Inflammatory macrophage treated with lipopolysaccharide for 1 hour (primary cell): ENCODE data around the gene CHRNA5.
"Not testable (repeated sequence)": the region's sequence is repeated elsewhere in the genome, so short reads cannot be mapped to it uniquely, and the experiment has no call there.

ENCODE experiments used
- DNase-seq, 2 donors: peaks; one replicate each; pipeline ENCODE4 v3.0.0-alpha.2; 2020 to 2022

CHRNA5 gene

DNA sequence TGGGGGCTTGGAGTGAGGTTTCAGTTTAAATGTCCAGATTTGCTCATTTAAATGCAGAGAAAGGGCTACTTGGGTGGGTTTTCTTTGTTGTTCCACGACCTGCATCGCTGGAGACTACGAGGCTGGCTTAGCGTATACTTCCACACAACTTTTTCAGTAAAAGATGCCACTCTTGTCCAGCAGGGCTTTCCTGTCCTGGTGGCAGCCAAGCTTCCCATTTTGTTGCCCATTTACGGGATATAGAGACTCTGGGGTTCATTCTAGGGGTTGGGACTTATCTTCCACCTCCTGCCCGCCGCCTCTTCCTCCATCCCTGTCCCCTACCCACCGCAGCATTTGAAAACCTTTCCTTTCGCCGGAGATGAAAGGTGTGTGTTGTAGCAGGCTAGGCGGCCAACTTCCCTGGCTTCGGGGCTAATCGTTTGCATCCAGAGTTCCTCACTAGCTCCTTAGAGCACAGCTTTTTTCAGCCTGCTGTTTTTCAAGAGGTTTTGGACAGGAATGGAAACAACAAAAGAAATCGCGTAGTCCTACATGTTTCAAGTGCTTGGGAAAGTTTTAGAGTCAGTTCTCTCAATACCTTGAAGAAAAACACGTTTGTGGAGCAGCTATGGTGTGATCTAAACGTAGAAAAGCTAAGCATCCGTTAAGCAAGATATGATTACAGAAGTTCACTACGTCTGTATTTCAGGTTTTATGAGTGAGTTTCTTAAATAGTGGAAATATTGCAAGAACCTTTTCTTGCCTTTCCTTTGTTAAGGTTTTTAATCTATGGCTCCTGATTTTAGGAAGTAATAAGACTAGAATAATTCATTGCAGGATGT, 843 bp downstream of the CHRNA5 start:
- peak in 1 of 2 donors; percentile 5 for DNase-seq

DNA sequence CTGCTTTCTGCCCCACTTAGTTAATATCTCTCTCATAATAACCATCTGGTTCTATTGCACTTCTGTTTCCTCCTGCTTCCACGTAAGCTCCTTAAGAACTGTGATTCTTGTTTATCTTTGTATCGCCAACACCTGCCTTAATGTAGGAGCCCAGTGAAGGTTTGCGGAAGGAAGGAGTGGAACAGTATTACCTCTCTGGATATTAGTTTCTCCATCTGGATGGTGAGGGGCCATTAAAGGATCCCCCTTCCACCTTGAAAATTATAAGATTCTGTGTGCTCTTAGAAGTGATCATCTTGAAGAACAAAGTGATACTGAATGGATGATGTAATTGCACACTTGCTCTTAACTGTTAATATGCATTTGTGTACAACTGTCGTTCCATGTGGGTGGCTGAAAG, 2.2 kb downstream of the CHRNA5 start:
- no peak for DNase-seq

- no peak for DNase-seq
These were observed 5.4 kb downstream of the CHRNA5 start for GRCh38 chr15:78570710-78571109.

- no peak for DNase-seq
These were observed 6.1 kb downstream of the CHRNA5 start for GRCh38 chr15:78571382-78571781.

GRCh38 chr15:78573416-78573815, 8.1 kb downstream of the CHRNA5 start:
- no peak for DNase-seq

GRCh38 chr15:78574944-78575343, 9.6 kb downstream of the CHRNA5 start:
- DNase-seq = no peak

- no peak for DNase-seq
These were observed 32.3 kb downstream of the CHRNA5 start for GRCh38 chr15:78597583-78597982.

DNA sequence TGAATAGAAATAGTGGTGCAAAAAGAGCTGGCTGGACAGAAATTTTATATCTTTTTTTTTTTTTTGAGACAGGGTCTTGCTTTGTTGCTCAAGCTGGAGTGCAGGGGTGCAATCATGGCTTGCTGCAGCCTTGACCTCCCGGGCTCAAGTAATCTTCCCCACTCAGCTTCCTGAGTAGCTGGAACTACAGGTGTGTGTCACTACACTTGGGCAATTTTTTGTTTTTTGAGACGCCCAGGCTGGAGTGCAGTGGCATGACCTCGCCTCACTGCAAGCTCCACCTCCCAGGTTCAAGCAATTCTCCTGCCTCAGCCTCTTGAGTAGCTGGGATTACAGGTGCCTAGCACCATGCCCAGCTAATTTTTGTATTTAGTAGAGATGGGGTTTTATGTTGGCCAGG, 33.0 kb downstream of the CHRNA5 start:
- no peak for DNase-seq

DNA sequence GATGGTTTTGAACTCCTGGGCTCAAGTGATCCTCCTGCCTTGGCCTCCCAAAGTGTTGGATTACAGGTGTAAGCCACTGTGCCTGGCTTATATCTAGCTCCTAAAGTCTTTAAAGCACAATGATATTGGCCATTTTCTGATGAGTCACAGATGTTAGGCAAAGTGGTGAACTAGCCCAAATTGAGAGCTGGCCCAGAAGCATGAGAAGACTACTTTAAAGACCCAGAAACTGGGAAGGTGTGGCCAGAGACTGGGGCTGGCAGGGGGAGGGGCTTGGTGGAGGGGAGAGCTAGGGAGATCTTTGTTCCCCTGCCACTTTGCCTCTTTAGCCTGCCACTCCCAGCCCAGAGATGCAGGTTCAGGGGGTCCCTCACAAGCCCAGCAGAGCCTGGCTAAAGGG, 33.9 kb downstream of the CHRNA5 start:
- DNase-seq = no peak

GRCh38 chr15:78603467-78603866, 38.1 kb downstream of the CHRNA5 start:
- no peak for DNase-seq

DNA sequence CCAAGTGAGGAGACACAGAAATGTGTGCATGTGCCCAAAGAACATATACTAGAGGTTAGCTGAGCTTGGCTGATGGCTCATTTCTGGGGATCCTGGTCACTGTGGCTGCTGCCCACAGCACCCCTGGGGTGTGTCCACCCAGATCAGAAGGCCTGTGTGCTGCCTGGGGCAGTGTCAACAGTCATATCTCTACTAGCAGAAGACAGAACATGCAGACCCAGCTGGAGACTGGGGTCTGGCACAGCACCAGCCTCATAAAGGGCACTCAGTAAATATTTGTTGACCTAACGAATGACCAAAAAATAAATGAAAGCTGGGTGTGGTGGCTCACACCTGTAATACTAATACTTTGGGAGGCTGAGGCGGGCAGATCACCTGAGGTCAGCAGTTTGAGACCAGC, 39.1 kb downstream of the CHRNA5 start:
- no peak for DNase-seq

DNA sequence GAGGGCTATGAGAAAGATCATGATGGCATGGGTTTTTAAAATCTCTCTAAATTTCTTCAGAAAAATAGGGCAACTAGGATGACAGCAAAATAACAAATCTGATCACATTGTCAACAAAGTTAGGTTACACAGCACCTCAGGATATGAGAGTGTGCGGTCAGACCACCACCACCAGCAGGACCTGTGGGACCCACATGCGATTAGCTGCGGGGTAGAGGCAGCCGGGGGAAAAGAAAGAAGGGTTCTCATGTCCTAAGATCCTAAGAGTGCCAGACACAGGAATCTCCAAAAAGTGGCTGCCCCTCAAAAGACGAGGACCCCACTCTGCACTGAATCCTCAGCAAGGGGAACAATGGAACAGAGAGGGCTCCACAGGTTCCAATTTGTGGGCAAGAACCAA, 39.9 kb downstream of the CHRNA5 start:
- no peak for DNase-seq

DNA sequence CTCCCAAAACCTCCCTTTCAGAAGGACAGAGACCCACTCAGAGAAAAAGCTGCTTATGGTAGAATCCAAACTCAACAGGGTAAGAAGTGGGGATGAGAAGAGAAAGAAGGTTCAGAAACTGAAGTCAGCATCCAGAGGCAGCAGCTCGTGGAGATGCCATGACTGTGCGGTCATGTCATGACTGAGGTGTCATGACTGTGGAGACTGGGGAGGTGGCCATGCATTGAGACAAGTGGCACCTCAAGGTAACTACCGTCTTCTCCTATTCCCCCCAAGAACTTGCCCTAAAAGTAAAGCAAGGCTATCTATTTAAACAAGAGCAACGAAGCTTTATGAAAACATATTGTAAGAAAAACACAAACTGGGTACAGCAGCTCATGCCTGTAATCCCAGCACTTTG, 40.4 kb downstream of the CHRNA5 start:
- no peak for DNase-seq

- DNase-seq = not testable (repeated sequence)
These were observed 44.2 kb downstream of the CHRNA5 start for GRCh38 chr15:78609551-78609950.

- no peak for DNase-seq
These were observed 48.7 kb downstream of the CHRNA5 start for GRCh38 chr15:78614021-78614420.

GRCh38 chr15:78615151-78615589, 49.9 kb downstream of the CHRNA5 start:
- DNase-seq = no peak

GRCh38 chr15:78616506-78616905, 51.2 kb downstream of the CHRNA5 start:
- no peak for DNase-seq

- peak; percentile 34 to 57 for DNase-seq
These were observed 51.8 kb downstream of the CHRNA5 start for GRCh38 chr15:78617076-78617475.

GRCh38 chr15:78617516-78617915, 52.2 kb downstream of the CHRNA5 start:
- DNase-seq = no peak

DNA sequence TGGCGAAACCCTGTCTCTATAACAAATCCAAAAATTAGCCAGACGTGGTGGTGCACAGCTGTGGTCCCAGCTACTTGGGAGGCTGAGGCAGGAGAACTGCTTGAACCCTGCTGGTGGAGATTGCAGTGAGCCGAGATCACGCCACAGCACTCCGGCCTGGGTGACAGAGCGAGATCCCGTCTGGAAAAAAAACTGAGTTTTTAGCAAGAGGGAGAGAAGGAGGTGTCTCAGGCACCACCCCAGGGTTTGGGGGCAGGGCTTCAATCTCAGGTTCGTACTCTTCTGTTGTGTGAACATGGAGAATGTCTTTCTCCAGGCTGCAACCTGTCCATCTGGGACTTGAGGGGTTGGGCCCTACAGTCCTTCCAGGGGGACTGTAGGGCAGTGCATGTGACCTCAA, 52.7 kb downstream of the CHRNA5 start:
- DNase-seq = no peak

GRCh38 chr15:78618490-78618934, 53.2 kb downstream of the CHRNA5 start:
- peak; percentile 58 to 99 for DNase-seq

DNA sequence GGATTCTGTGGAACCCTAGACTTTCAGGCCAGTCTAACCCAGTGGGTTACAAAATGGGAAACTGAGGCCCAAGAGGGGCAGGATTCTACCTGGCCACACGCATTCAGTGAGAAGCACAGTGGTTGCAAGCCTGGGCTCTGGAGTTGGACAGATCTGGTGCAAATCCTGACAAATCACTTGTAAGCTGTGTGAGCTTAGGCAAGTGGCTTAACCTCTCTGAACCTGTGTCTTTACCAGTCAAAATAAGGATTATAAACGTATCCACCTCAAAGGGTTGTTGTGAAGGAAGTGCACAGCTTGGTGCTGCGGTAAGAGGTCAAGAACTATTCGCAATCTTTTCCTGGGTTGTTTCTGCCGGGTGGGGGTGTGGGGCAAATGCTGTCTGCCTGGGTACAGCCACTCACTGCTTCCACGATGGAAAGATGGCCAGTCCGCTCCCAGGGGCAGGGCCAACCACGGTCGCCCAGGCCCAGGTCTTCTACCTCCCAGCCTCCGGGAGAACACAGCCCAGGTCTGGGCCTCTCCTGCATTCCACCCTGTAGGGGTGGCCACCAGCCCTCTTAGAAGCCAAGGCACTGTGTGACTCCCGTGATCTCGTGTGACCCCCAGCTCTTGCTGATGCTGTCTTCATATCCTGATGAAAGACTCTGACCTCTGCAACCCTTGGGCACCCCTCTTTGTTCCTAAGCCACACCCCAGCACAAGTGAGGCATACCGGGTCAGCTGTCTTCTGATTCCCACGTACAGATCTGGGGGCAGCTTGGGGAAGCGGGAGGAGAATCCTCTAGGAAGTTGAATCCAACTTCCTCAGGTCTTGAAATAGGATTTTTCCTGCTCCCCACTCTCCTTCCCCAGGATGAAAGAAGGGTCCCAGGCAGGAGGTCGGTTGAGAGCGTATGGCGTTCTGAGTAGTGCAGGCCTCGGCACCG, 54.0 kb downstream of the CHRNA5 start:
- DNase-seq = no peak

DNA sequence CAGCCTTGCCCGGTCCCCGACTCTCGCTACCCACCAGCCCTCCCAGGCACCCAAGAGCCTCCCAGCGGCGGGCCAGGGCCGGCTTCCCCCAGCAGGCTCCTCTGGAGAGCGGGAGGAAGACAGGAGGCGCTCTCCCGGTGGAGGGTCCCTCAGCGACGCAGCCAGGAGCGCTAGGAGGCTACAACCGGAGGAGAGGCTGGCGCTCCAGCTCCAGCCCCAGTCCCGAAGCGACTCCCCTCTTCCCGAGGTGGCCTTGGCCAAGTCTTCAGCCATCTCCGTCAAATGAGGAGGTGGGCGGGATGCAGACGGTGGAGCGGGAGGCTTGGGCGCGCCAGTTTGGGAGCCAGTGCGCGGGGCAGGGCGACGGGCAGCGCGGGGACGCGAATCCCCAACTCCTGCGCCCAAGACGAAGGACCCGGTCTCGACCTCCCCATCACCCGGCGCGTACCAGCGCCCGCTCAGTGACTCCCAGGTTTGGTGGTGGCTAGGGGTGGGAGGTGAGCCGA, 54.8 kb downstream of the CHRNA5 start:
- no peak for DNase-seq
